Tibial nerve (tissue), 4 donors: ENCODE measurements around the gene HOXC13.

Experiments
- CTCF ChIP-seq, 5 experiments: fragments of 200-600 bp in 3 of 5; fragments of 450-650 bp in 2 of 5; sonication (generic) in 3 of 5; IDR thresholded peaks; one replicate each; pipeline ENCODE4 v1.5.1; 2016 to 2019; ENCODE audit warnings: antibody characterized with exemption in 5 of 5, mild to moderate bottlenecking in 3 of 5, moderate library complexity in 2 of 5
- EP300 ChIP-seq, 2 donors: sonication (generic); formaldehyde crosslinking; IDR thresholded peaks; one replicate each; pipeline ENCODE4 v1.6.1; 2017; ENCODE audit warnings: antibody characterized with exemption in 2 of 2, mild to moderate bottlenecking in 1 of 2

GRCh38 chr12:53960187-53961024 is 21.8 kb downstream of the HOXC13 start:
- TF ChIP-seq CTCF (IDR thresholded peaks at IDR 0.05) = no peak
- TF ChIP-seq EP300 (IDR thresholded peaks at IDR 0.05) = no peak
